Measurements from ENCODE around the gene TLDC2. TPM values are rescaled to one million over a fixed set of nuclear protein-coding genes. Genes with fewer than 3 reads are reported as not detected.

Gene TLDC2
- total RNA-seq, 1 donor from 2014 or later, result not detected

- no peaks in the 10 kb centered on the region for H3K36me3 ChIP-seq
- no peak for DNase-seq (ENCODE audit: low spot score in 2 of 2)
- intact Hi-C loops (cut with DNase I), result loop anchor here (1.0 to 5.0 kb wide), 7 partner anchors 16 to 196 kb away; partner anchors contain the start of gene DSN1
- no peaks in the 10 kb centered on the region for H3K27me3 ChIP-seq
- H3K4me1 ChIP-seq, result peaks cover 4 to 11% of the 10 kb centered on the region in 2 donors
- H3K27ac ChIP-seq, result peak overlapping the region; percentile 91
- peak overlapping the region; percentile 79 to 92 for H3K4me3 ChIP-seq
- no peaks in the 10 kb centered on the region for H3K9me3 ChIP-seq
- TF ChIP-seq CTCF (IDR thresholded peaks at IDR 0.05), result no peak
These were observed 12.9 kb upstream of the TLDC2 start for GRCh38 chr20:36862857-36863668.

- no peak for TF ChIP-seq CTCF (IDR thresholded peaks at IDR 0.05)
- no peak overlapping the region for H3K4me3 ChIP-seq
- no peaks in the 10 kb centered on the region for H3K36me3 ChIP-seq
- peak overlapping the region; percentile 67 to 86 for H3K27ac ChIP-seq
- intact Hi-C loops (cut with DNase I), result no loop called here
- DNase-seq (ENCODE audit: low spot score in 2 of 2), result no peak
- H3K9me3 ChIP-seq, result no peaks in the 10 kb centered on the region
- H3K4me1 ChIP-seq, result peaks cover 4 to 9% of the 10 kb centered on the region in 2 donors
- H3K27me3 ChIP-seq, result no peaks in the 10 kb centered on the region
These were observed 10.7 kb upstream of the TLDC2 start for GRCh38 chr20:36865076-36865860.

GRCh38 chr20:36865861-36866149, 10.1 kb upstream of the TLDC2 start:
- H3K4me1 ChIP-seq, result peaks cover 4 to 7% of the 10 kb centered on the region in 2 donors
- peak overlapping the region; percentile 8 to 86 for H3K27ac ChIP-seq
- no peak for DNase-seq (ENCODE audit: low spot score in 2 of 2)
- intact Hi-C loops (cut with DNase I), result no loop called here
- H3K9me3 ChIP-seq, result no peaks in the 10 kb centered on the region
- no peak overlapping the region for H3K4me3 ChIP-seq
- TF ChIP-seq CTCF (IDR thresholded peaks at IDR 0.05), result no peak
- no peaks in the 10 kb centered on the region for H3K36me3 ChIP-seq
- H3K27me3 ChIP-seq, result no peaks in the 10 kb centered on the region

- no peaks in the 10 kb centered on the region for H3K36me3 ChIP-seq
- no peak for DNase-seq (ENCODE audit: low spot score in 2 of 2)
- H3K27me3 ChIP-seq, result no peaks in the 10 kb centered on the region
- intact Hi-C loops (cut with DNase I), result no loop called here
- H3K4me3 ChIP-seq, result no peak overlapping the region
- no peak for TF ChIP-seq CTCF (IDR thresholded peaks at IDR 0.05)
- H3K27ac ChIP-seq, result peak overlapping the region in 1 of 2 donors; percentile 86
- H3K9me3 ChIP-seq, result no peaks in the 10 kb centered on the region
- peaks cover 4% of the 10 kb centered on the region in 2 donors for H3K4me1 ChIP-seq
These were observed 9.8 kb upstream of the TLDC2 start for GRCh38 chr20:36866164-36866563.

GRCh38 chr20:36866681-36867495, 9.1 kb upstream of the TLDC2 start:
- no peak for TF ChIP-seq CTCF (IDR thresholded peaks at IDR 0.05)
- intact Hi-C loops (cut with DNase I), result no loop called here
- H3K27me3 ChIP-seq, result no peaks in the 10 kb centered on the region

More at GRCh38 chr20:36866681-36867495, 9.1 kb upstream of the TLDC2 start:
- Histone ChIP-seq H3K27ac (no peak overlapping the region), H3K9me3 (no peaks in the 10 kb centered on the region), H3K4me3 (no peak overlapping the region), H3K36me3 (no peaks in the 10 kb centered on the region), H3K4me1 (peaks cover 0 to 4% of the 10 kb centered on the region in 2 donors)
- DNase-seq (ENCODE audit: low spot score in 2 of 2), result no peak
